Raji (cell line): Measurements from ENCODE around the gene FHOD1.
A peak's percentile ranks its signal among the peaks of the same experiment; 100 is the strongest.

ENCODE experiments used
- POLR2A ChIP-seq: IDR thresholded peaks from 2 replicates; pipeline ENCODE4 v1.6.1; 2011; ENCODE audit warnings: low read depth, low read length, control low read depth; ENCODE audit not compliant: insufficient read depth

Gene FHOD1

GRCh38 chr16:67235816-67236562 lies 11.3 kb downstream of the FHOD1 start:
- no peak for TF ChIP-seq POLR2A

DNA sequence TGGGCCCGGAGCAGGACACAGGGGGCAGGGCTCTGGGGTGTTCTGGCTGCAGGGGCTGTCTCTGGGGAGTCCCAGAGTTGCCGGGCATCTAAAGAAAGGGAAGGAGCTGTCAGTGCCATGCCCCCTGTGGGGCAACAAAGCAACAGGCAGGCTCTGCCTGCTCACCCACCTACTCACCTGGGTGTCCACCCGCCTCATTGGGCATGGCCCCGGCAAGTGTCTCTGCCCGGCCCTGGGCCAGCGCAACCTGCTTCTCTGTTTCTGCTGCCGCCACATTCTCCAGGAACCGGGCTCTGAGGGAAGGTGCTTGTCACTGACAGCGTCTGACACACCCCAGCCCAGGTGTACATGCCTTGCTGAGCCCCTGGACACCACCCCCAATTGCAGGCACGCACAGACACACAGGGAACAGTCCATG lies 13.1 kb downstream of the FHOD1 start:
- no peak for TF ChIP-seq POLR2A

DNA sequence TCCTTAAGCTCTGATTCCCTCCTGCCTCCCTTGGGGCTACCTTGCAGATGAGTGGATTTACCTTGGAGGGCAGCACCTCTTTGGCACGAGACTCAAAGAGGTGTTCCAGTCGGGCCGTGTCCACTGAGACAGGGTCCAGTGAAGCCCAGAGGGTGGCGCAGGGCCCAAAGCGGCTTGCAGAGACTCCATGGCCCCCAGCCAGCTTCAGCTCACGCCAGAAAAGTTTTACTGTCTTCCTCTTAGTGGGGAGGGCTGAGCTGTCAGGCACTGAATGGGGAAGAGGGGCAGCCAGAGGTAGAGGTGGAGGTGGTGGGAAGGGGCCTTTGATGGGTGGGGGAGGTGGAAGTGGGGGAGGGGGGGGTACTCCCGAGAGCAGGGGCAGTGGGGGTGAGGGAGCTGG lies 13.7 kb downstream of the FHOD1 start:
- no peak for TF ChIP-seq POLR2A

DNA sequence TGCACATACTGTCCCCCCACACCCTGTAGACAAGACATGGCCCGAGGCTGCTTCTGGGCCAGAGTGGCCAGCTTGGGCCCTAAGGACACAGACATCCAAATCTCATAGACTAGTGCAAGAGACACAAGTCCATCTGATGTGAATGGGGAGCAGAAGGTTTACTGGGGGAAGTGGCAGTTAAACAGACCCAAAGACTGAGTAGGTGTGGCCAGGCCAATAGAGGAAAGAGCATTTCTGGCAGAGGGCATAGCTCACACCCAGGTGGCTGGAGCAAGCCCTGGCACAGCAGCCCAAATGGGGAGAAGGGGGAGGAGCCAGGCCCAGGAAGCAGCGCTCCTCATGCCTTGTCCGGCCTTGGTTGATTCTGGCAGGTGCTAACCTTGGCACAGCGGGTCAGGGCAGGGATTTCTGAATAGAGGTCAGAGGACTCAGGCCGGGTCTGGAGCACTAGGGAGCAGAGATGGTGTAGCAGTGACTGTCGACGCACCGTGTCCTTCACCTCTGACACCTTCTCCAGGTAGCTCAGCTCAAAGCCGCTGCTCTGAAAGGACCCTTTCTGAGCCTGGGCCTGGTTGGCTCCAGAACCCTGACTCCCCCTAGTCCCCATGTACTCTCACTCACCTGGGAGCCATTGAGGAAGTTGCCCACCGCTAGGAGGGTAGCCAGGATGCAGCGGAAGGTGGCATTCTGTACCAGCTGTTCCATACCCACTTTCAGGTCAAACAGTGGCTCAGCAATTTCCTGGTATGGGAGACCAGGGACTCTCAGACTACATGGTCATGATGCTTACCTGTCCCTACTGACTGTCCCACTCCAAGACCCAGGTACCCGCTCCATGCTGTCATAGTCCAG lies 16.2 kb downstream of the FHOD1 start:
- TF ChIP-seq POLR2A, result 0 out of 2 replicates have a peak, but pooled peaks have one; percentile 8

DNA sequence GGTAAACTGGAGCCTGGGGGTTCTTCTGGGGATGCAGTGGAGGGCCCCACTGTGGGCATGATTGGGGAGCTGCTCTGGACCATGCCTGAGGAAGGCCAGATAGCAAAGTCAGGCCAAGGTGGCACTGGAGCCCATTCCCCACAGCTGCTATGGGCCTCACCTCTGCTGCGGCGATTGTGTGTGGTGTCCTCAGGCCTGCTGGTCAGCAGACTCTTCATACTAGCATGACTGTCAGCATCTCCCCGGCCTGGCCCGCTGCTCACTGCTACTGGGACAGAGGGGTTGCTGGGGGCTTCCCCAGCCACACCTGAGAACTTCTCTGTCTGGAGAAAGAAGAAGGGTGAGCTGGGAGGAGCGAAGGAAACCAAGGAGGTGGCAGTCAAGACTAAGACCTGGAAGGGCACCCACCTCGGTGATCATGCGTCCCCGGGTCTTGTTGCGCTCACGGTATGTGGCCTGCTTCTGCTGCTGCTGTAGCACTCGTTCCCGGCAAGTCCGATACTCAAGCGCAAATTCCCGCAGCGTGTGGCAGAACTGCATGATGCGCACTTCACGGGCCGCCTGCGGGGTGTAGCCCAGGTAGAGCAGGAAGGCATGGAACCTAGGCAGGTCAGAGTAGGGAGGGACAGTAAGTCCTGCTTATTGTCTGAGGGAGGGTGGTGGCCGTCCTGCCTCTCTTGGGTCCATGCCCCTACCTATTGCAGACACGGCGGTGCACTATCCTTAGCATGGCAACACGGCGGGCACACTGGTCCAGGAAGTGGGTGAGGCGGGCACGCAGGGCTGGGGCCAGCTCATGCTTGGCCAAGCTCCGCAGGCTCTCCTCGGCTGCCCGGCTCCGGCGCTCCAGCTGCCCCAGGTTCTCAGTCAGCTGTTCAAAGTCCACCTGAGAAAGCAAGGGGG lies 17.1 kb downstream of the FHOD1 start:
- no peak for TF ChIP-seq POLR2A

DNA sequence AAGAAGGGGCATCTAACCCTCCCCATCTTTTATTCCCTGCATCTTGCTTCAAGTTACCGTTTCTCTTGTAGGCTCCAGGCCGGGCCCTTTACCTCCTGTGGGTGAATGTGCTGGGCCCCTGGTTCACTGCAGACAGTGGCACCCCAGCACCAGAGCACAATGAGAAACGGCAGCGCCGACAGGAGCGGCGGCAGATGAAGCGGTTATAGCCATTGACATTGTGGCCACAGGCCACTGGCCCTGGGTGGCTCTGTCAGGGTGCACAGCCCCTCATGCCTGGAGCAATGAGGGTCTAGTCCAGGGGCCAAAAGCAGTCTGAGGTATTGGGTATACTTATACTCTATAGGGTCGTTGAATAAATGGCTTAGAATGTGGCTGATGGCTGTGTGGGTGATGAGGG lies 18.4 kb downstream of the FHOD1 start:
- TF ChIP-seq POLR2A, result no peak

DNA sequence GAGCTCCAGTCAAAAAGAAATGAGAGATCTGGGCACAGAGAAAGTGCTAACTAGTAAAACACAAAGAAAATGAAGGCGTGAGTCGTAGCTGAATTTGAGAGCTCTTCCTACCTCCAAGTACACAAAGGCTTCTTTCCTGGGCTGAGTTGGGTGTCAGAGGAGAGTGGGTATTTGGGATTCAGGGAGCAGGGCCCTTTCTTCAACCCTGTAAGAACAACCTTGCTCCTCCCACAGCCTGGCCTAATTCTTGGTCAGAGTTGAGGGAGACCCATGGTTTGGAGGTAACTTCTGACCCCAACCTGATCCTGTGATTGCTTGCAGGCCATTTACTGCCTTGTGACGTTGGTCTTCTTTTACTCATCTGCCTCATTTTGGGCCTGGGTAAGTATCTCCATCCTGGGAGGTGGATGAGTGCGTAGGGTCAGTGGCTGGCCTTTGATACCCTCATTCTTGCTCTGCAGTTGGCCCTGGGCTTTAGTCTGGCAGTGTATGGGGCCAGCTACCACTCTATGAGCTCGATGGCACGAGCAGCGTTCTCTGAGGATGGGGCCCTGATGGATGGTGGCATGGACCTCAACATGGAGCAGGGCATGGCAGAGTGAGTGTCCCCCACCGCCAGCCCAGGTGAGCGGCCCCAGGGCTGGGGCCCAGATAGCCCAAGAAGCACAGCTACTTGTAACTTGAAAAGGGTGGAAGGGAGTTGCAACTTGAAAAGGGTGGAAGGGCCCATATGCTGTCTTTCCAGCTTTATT lies 19.1 kb downstream of the FHOD1 start:
- TF ChIP-seq POLR2A, result no peak

DNA sequence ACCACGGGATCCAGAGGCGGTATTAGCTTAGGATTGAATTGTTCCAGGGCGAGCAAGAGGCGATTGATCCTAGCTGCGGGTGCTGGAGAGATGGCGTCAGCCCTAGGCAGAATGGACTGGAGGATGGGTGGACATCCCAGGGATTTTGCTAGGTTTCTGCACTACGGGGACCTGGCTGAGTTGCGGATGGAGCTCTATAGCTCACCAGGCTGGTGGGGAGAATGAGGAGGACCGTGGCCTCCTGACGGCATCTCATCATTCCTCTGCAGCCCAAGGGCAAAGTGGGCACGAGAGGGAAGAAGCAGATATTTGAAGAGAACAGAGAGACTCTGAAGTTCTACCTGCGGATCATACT lies 19.7 kb downstream of the FHOD1 start:
- no peak for TF ChIP-seq POLR2A

DNA sequence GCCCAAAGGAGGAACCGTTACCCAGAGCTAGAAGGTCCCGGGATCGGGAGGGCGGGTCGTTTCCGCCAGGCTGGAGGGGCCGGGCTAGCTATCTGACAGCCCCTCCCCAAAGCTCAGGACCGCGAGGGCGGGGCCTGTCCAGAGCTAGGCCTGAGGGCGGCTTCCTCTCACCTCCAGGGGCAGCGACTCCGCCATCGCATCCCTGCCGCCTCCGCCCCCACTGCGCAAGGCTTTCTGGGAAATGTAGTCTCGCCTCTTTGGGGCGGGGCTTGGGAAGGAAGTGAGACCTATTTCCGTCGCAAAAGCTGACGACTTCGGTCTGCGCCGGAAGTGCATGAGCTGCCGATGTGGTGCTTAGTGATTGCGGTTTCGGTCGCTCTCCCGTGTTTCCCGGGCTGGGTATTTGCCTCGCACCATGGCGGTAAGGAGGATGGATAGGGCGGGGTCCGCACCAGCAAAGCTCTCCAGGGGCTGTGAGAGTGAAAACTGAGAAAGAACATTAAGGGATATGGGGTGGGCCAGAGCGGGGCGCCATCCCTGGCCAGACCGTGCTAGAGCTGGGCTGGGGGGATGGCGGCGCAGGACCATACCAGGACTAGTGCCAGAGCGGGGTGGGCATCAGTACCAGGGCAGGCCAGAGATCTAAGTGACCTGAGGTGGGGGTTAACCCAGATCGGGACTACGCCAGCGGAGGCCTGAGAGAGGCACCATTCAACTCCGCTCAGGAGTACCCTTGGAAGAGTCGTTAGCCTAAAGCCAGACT lies 20.3 kb downstream of the FHOD1 start, which contains the start of gene TMEM208:
TMEM208 (plus strand) TSS at position 327 of the 763 bp plus-strand sequence; CDS start at position 416, 89 bp downstream.
- TF ChIP-seq POLR2A, result peak; percentile 90

GRCh38 chr16:67226295-67226803 lies 20.9 kb downstream of the FHOD1 start:
- TF ChIP-seq POLR2A, result no peak

DNA sequence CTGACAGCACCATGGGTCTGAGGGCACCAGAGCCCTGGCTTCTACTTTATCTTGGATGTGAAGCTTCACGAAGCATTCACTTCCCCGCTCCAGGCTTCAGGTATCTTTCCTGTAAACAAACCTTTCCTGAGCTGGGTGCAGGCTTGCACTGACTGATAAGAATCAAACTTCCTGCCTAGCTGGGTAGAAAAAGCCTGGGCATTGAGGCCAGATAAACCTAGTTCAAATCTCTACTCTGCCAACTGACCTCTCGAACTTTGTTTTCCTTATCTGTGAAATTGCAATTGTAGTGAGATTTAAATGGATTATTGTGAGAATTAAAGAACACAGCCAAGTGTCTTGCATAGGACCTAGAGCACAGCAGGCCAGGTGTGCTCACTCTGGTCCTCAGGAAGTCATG lies 23.3 kb downstream of the FHOD1 start:
- TF ChIP-seq POLR2A, result no peak

- no peak for TF ChIP-seq POLR2A
These were observed 30.4 kb downstream of the FHOD1 start for GRCh38 chr16:67216612-67217490.

GRCh38 chr16:67215706-67216105 lies 31.6 kb downstream of the FHOD1 start:
- no peak for TF ChIP-seq POLR2A
